ENCODE measurements around the gene TMEM30A.

TMEM30A gene

GRCh38 chr6:75215291-75215690 is 69.3 kb downstream of the TMEM30A start:
- no peak for DNase-seq (ENCODE audit: low spot score)

- DNase-seq (ENCODE audit: low spot score) = no peak
These were observed 70.9 kb downstream of the TMEM30A start for GRCh38 chr6:75213732-75214131.

- DNase-seq (ENCODE audit: low spot score) = no peak
These were observed 71.5 kb downstream of the TMEM30A start for GRCh38 chr6:75213112-75213511.

- DNase-seq (ENCODE audit: low spot score) = no peak
These were observed 72.5 kb downstream of the TMEM30A start for GRCh38 chr6:75211920-75212590.

- no peak for DNase-seq (ENCODE audit: low spot score)
These were observed 73.5 kb downstream of the TMEM30A start for GRCh38 chr6:75210885-75211739.

- DNase-seq (ENCODE audit: low spot score) = no peak
These were observed 75.3 kb downstream of the TMEM30A start for GRCh38 chr6:75209184-75209723.

GRCh38 chr6:75208298-75209183 is 76.1 kb downstream of the TMEM30A start:
- peak; percentile 83 for DNase-seq (ENCODE audit: low spot score)

- no peak for DNase-seq (ENCODE audit: low spot score)
These were observed 77.8 kb downstream of the TMEM30A start for GRCh38 chr6:75206576-75207342.

- DNase-seq (ENCODE audit: low spot score) = peak; percentile 53
These were observed 78.6 kb downstream of the TMEM30A start, which contains the start of gene COL12A1 for GRCh38 chr6:75205776-75206575. Gene COL12A1 (minus strand): TSS chr6:75206053. CDS start chr6:75202792, 3,261 bp downstream.

GRCh38 chr6:75204959-75205775 is 79.4 kb downstream of the TMEM30A start:
- no peak for DNase-seq (ENCODE audit: low spot score)

GRCh38 chr6:75204217-75204958 is 80.2 kb downstream of the TMEM30A start:
- peak; percentile 80 for DNase-seq (ENCODE audit: low spot score)

- no peak for DNase-seq (ENCODE audit: low spot score)
These were observed 80.9 kb downstream of the TMEM30A start for GRCh38 chr6:75203721-75204120.
